Stomach (tissue), 4 donors: ENCODE results near the gene FDXR.

Source experiments
- EP300 ChIP-seq: sonication (generic); formaldehyde crosslinking; IDR thresholded peaks from one replicate; pipeline ENCODE4 v1.6.1; 2017; ENCODE audit warnings: antibody characterized with exemption
- TF ChIP-seq, protein P1 (sequence below), 7 experiments: fragments of 450-650 bp in 4 of 7; fragments of 200-600 bp in 3 of 7; sonication (generic) in 3 of 7; IDR thresholded peaks; one replicate each; pipeline ENCODE4 v1.5.1; 2016 to 2019; ENCODE audit warnings: antibody characterized with exemption in 7 of 7, control low read depth in 2 of 7, mild to moderate bottlenecking in 1 of 7

GRCh38 chr17:74857191-74857590 is 15.6 kb downstream of the FDXR start:
- TF ChIP-seq EP300, result no peak
- TF ChIP-seq, protein P1, sequence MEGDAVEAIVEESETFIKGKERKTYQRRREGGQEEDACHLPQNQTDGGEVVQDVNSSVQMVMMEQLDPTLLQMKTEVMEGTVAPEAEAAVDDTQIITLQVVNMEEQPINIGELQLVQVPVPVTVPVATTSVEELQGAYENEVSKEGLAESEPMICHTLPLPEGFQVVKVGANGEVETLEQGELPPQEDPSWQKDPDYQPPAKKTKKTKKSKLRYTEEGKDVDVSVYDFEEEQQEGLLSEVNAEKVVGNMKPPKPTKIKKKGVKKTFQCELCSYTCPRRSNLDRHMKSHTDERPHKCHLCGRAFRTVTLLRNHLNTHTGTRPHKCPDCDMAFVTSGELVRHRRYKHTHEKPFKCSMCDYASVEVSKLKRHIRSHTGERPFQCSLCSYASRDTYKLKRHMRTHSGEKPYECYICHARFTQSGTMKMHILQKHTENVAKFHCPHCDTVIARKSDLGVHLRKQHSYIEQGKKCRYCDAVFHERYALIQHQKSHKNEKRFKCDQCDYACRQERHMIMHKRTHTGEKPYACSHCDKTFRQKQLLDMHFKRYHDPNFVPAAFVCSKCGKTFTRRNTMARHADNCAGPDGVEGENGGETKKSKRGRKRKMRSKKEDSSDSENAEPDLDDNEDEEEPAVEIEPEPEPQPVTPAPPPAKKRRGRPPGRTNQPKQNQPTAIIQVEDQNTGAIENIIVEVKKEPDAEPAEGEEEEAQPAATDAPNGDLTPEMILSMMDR (IDR thresholded peaks at IDR 0.05), result no peak
